GM12891 (cell line): ENCODE data around the gene EMB.

Source experiments
- POLR2A ChIP-seq: IDR thresholded peaks from 2 replicates; pipeline ENCODE4 v1.6.1; 2011; ENCODE audit warnings: low read depth, low read length, control low read depth
- POLR2AphosphoS5 ChIP-seq: IDR thresholded peaks from 2 replicates; pipeline ENCODE4 v1.6.1; 2011; ENCODE audit warnings: low read depth, low read length, control low read depth

GRCh38 chr5:50441493-50441955 lies 436 bp upstream of the EMB start:
- TF ChIP-seq POLR2A = no peak
- TF ChIP-seq POLR2AphosphoS5 = no peak
